LHCN-M2 (cell line): Measurements from ENCODE around the gene UTP14C. TPM values are rescaled to one million over a fixed set of nuclear protein-coding genes. Genes with fewer than 3 reads are reported as not detected.
A peak's percentile ranks its signal among the peaks of the same experiment; 100 is the strongest.
"Not testable (repeated sequence)": the region's sequence is repeated elsewhere in the genome, so short reads cannot be mapped to it uniquely, and the experiment has no call there.

Experiments used
- DNase-seq: peaks from one replicate; pipeline ENCODE4 v3.0.0-alpha.2; 2012; ENCODE audit warnings: low read depth
- total RNA-seq: library from RNA; depleted of rRNA; stranded (reverse); fragments of >200 nt; gene quantifications from 2 replicates; pipeline ENCODE4 v1.2.3, GENCODE V29; 2014

UTP14C gene
- total RNA-seq, 1 experiment from 2014 or later: 12.2 TPM

- DNase-seq: no peak
These were observed 22.1 kb upstream of the UTP14C start for GRCh38 chr13:52002361-52002760.

GRCh38 chr13:52003541-52003940, 20.9 kb upstream of the UTP14C start:
- DNase-seq: no peak

GRCh38 chr13:52004511-52005170, 19.9 kb upstream of the UTP14C start:
- no peak for DNase-seq

GRCh38 chr13:52005841-52006522, 18.5 kb upstream of the UTP14C start:
- no peak for DNase-seq

GRCh38 chr13:52006523-52007245, 17.8 kb upstream of the UTP14C start:
- DNase-seq: no peak

- no peak for DNase-seq
These were observed 14.5 kb upstream of the UTP14C start for GRCh38 chr13:52009946-52010345.

DNA sequence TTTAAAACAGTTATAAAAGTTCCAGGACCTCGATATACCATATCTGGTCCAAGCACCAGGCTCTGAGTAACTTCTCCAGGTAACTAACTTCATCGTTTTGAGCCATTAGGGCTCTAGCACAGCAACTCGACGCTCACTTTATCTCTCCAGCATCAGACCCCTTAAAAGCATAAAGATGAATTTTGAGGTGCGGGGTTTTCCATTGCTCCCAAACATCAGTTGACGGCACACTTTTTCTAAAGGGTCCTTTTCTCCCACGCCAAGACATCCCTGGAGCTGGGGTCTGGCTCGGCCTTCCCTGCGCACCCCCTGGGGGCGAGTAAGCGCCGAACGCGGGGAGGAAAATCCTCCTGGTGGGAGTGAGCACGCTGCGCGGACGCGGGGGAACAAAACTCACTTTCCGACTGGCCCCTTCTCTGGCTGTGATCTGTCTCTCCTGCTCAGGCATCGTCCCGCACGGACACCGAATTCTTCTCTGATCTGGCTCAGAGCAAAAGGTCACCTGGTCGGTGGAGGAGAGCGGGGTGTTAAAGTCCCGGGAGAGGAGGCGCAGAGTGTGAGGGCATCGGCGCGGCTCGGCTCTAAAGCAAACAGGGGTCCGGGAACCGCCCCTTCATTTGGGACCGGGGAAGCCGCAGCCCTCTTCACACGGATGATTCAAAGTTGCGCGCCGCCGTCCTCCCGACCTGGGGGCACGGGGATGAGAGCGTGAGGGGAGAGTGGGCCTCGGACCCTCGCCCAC, 13.4 kb upstream of the UTP14C start, which contains the start of gene ATP7B:
ATP7B (minus strand) TSS at position 561 of the 742 bp plus-strand sequence; CDS start at position 448, 113 bp downstream.
- DNase-seq: no peak

- peak; percentile 96 for DNase-seq
These were observed 12.6 kb upstream of the UTP14C start, which contains the start of gene ALG11 for GRCh38 chr13:52011632-52012511. TSS of gene ALG11 (plus strand) at chr13:52012398. CDS start at chr13:52012419, 21 bp downstream.

DNA sequence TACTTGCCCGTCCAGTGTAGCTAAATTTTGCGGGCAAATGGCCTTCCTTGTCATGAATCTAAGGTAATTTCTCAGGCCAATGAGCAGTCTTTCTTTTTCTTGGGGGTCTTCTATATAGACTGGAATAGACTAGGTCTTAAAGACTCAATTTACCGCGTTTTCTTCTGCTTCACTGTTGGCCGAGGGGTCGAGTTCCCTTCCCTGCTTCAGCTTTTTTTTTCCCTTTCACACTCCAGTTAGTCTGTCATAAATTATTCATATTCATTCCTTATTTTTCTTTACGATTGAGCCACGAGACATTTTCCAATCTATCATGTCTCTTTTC, 12.0 kb upstream of the UTP14C start:
- no peak for DNase-seq

DNA sequence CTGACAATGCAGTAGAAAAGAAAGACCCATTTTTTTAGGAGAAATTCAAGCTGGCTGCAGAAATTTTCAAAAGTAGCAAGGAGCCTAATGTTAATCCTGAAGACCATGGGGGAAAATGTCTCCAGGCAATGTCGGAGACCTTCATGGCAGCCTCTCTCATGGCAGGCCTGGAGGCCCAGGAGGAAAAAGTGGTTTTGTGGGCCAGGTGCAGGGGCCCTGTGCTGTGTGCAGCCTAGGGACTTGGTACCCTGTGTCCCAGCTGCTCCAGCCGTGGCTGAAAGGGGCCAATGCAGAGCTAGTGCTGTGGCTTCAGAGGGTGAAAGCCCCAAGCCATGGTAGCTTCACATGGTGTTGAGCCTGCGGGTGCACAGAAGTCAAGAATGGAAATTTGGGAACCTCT, 8.2 kb upstream of the UTP14C start:
- DNase-seq: no peak

DNA sequence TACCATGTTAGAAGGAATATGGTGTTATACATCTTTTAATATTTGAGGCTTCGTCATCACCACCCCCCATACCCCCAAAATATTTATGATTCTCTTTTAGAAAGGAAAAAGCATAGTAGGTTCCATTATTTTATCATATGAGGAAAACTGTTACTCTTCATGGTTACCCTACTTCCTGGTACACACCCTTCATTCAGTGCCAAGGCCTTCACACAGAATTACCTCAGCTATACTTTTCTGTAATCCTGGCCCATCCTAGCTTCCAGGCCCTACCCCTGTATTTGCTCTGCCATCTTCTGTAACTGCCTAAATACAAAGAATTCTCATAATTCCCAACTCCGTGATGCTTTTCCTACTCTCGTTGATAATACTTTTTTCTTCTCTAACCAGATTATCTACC, 4.3 kb upstream of the UTP14C start:
- DNase-seq: no peak

DNA sequence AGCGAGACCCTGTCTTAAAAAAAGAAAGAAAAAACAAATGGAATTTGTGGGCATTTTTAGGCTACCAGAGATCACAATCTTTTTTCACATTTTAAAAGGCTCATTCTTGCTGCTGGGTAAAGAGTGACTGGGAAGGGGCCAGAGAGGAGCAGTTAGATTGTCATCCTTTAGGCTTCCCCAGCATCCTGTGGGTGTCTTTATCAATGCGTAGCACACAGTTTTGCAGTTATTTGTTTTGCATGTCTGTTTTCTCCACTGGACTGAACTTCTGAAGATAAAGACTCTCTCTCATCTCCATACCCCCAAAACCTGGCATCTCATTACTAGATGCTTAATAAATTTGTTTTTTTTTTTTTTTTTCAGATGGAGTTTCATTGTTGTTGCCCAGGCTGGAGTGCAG, 2.1 kb upstream of the UTP14C start:
- DNase-seq: no peak

GRCh38 chr13:52025475-52026245, 1.2 kb downstream of the UTP14C start:
- no peak for DNase-seq

GRCh38 chr13:52026246-52026626, 1.7 kb downstream of the UTP14C start:
- no peak for DNase-seq

DNA sequence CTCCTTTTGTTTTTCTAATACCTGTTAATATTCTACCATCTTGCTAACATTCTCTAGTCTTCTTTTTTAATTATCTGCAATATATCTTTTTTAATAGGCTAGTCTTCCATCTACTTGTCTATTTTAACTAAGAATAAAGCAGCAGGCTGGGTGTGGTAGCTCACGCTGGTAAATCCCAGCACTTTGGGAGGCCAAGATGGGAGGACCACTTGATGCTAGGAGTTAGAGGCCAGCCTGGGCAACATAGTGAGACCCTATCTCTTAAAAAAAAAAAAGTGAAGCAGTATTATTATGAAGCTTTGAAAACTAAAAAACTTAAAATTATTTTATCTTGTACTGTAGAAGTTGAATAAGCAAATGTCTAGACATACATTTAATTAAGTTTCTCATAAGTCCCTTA, 3.3 kb downstream of the UTP14C start:
- no peak for DNase-seq

GRCh38 chr13:52029569-52029968, 5.1 kb downstream of the UTP14C start:
- DNase-seq: no peak

- not testable (repeated sequence) for DNase-seq
These were observed 5.9 kb downstream of the UTP14C start for GRCh38 chr13:52030401-52030800.

GRCh38 chr13:52033039-52033438, 8.5 kb downstream of the UTP14C start:
- DNase-seq: no peak

- no peak for DNase-seq
These were observed 10.2 kb downstream of the UTP14C start for GRCh38 chr13:52034616-52035226.

DNA sequence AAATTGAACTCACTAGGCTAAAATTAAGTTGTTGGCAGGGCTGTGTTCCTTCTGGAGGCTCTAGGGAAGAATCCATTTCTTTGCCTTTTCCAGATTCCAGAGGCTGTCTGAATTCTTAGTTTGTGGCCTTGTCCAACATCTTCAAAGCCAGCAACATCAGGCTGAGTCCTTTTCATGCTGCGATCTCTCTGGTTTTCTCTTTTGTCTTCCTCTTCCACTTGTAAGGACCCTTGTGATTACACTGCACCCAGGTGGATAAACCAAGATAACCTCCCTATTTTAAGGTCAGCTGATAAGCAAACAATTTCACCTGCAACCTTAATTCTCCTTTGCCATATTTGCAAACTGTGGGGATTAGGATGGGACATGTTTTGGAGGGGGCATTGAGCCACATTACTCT, 11.5 kb downstream of the UTP14C start:
- DNase-seq: no peak
